NCI-H1417 treated with DMSO at 0.1 percent for 48 hours (cell line): ENCODE measurements around the gene FBXO34.
"Not testable (repeated sequence)": the region's sequence is repeated elsewhere in the genome, so short reads cannot be mapped to it uniquely, and the experiment has no call there.

Source experiments
- DNase-seq: peaks from one replicate; lab custom pipeline; 2025; lab: John Stamatoyannopoulos, UW

FBXO34 gene

DNA sequence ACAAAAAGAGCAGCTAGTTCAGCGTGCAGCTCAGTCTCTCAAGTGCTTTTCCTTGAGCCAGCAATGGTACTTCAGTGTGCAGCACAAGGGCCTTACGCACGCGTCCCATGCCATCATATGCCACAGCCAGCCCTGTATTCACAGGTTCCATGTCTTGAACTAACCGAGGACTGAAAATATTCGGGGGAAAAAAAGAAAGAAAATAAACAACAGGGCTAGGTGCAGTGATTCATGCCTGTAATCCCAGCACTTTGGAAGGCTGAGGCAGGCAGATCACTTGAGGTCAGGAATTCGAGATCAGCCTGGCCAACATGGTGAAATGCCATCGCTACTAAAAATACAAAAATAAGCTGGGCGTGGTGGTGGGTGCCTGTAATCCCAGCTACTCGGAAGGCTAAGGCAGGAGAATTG is 111.8 kb downstream of the FBXO34 start:
- not testable (repeated sequence) for DNase-seq

DNA sequence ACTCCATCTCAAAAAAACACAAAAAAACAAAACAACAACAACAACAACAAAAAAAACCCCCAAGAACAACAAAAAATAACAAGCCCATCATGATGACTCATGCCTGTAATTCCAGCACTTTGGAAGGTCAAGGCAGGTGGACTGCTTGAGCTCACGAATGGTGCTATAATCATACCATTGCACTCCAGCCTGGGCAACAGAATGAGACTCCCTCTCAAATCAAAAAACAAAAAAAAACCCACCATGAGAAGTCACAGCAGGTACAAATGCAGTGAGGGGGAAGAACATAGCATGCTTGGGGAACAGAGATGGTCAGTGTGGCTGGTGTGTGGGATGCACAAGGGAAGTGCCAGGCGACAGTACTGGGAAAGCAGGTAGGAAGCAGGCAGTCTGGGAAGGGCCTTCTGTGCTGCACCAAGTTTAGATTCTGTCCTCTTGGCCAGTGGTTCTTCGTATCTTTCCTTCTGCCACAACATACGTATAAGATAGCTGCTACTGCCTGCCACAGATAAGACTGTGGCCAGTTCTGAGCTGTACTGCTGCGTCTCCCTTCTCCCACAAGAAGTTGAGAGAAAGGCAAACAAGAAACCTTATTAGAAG is 112.4 kb downstream of the FBXO34 start:
- no peak for DNase-seq

DNA sequence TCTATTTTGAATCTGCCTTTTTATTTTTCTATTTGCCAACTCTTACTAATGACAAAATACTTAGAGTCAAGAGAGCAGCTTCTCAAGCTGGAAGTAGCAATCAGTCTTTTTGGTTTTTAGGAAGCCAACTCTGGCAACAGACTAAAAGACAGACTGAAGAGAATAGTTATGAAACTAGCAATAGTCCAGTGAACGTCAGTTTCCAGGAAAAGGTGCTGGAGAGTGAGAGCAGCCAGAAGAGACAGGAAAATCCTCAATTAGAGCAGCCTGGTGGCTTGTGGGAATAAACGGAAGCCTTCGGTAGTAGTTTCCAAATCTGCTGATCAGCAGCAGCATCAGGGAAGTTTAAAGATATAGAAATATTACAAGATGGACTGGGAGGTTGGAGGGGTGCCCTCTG is 113.3 kb downstream of the FBXO34 start:
- no peak for DNase-seq

DNA sequence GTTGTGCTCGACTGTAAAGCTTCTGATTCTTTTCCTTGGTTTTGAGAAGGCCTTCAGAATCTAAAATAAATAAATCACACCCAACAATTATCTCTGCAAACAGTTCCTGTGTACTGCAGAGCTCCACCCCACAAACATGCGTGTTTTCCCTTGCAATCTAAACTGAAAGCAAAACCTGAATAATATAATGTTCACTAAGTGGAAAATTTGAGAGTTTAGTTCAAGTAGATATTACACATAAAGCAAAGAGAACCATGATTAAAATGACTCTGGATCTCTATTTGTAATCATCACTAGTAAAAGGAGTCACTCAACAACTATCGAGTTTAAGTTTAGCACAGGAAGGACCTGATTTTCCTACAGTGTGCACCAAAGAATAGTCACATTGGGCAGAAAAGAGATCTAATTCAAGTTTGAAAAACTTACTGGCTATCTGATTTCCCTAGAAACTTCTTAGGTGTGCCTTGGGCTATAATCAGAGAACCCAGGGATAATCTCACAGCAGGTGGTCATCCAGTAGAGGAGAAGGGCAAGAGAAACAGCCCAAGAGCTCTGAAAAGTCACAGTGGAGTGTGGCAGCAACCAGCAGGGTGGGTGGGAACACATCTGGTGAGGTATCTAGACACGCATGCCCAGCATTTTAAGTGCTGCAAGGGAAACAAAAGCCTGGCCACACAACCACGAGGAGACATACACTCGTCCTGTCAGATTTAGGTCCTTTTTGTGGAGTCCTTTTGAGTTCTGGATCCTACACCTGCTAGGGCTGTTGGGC is 115.0 kb downstream of the FBXO34 start:
- no peak for DNase-seq

DNA sequence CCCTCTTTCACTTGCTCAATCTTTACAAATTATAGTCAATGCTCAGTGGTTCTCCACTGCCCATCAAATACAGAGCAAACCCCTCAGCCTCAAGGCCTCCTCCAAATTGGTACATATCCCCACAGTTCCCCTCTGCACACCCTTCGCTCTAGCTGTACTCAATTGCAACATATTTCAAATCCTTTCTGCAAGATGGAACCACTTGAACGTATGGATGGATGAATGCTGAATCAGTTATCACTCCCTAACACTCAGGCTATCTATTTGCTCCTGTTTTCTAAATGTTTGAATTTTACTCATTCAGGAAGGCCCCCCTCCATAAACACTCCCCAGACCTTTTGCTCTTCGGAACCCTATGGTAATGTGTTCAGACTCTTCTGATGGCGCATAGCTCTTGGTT is 115.9 kb downstream of the FBXO34 start:
- no peak for DNase-seq

DNA sequence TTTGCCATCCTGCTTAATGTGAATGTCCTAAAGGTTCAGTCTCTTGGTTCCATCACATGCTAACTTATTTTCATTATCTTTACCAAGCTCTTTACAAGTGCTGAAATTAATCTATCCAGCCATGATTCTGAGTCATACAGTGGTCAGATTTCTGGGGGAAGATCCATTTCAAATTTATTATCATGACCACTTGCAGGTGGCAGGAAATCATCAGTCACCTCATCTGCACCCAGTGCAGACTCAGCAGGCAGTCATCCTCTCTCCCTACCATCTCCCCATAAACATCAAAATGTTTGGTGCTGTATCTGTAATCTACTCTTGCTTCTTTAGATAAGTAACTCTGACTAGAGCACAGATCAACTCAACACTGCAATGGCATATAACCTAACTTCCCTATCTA is 116.9 kb downstream of the FBXO34 start:
- no peak for DNase-seq

DNA sequence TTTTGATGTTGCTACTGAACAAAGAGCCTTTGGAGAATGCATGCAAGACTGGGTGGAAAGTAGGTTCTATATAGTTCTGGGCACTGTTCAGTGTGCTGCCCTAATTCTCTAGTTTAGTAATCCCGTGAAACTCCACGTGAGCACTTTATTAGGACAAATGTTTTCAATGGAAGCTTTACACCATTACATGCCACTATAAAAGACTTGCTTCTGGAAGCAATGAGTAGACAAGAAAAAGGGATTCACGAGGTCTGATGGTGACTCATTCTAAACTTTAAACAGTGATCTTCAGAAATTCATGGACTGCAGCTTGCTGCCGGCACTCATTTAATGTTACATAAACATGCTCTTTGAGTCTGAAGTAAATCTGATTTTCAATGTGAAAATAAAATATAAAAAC is 118.1 kb downstream of the FBXO34 start:
- no peak for DNase-seq

DNA sequence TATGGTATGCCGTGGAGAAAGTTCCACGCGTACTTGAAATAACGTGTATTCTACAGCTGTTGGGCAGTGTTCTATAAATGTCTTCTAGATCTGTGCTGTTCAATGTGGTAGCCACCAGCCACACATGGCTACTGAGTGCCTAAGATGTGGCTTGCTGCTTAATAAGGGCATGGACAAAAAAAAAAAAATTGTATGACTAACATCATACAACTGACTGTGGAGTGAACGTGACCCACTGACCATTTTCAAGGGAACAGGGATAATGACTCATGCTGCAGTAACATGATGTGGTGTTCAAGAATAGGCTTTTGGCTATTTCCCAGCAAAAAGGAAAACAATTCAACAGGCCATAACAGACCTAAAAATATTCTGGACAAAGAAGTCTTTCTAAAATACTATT is 127.5 kb downstream of the FBXO34 start:
- no peak for DNase-seq

DNA sequence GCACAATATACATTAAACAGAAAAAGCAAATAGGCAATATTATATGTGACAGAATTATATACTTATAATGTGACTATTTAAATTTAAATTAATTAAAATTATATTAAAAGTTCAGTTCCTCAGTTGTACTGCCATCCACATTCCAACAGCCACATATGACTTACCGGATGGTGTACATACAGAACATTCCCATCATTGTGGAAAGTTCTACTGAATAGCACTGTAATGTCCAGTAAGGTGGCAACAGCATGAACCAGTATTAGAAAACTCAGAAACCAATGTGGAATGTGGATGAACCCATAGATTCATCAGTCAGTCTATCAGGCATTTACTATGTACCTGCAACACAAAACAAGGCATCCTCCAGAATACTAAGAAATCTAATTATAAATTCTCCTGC is 128.0 kb downstream of the FBXO34 start:
- DNase-seq = no peak

DNA sequence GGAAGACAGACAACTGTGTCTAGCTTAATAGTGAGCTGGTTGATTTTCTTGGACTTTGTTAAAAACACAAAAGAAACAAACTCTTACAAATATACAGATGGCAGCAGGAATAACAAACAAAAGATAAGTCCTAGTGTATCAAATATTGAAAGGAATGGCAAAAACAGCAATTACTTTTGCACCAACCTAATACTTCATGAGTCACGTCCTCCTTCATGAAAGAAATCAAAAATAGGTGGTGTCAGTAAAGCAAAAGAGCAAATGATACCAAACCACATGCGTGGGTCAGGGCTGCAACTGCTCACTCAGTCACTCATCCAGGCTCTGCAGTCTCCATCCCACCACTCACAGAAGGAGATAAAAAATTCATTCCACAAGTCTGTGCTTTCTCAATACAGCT is 128.6 kb downstream of the FBXO34 start:
- DNase-seq = no peak

DNA sequence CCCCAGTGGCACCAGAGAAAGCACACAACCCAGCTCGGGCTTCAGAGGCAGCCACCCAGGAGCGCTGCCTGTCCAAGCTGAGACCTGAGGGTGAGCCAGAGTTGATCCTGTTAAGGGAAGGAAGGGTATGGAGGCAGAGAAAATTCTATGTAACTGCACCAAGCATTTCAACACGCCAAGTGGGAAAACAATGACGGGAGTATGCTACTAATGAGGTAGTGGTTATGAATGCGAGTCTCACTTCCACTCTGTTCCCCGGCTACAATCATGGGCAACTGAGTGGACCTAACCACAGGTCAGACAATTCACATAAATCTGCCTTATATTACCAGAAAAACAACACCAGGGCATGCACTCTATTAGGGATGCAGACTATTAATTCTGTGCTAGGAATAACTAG is 130.5 kb downstream of the FBXO34 start:
- no peak for DNase-seq
